OCI-LY1 (cell line): ENCODE measurements around the gene AICDA.

Source experiments
- CTCF ChIP-seq: fragments of 200-600 bp; sonication (generic), shearing (Covaris generic); IDR thresholded peaks from 2 replicates; pipeline ENCODE4 v1.5.1; 2017; ENCODE audit warnings: mild to moderate bottlenecking, antibody characterized with exemption, low read length, moderate library complexity, mixed read lengths
- EZH2 ChIP-seq: fragments of 200-600 bp; sonication (generic), shearing (Covaris generic); IDR thresholded peaks from 2 replicates; pipeline ENCODE4 v1.8.0; 2017; ENCODE audit warnings: borderline replicate concordance, mixed run types, mild to moderate bottlenecking, antibody characterized with exemption, low read length, moderate library complexity, mixed read lengths

- TF ChIP-seq CTCF, result no peak
- TF ChIP-seq EZH2, result no peak
These were observed 16.1 kb upstream of the AICDA start for GRCh38 chr12:8628731-8629130.
